GM18861 (cell line): Measurements from ENCODE around the gene CAPNS2.
"Not testable (repeated sequence)": the region's sequence is repeated elsewhere in the genome, so short reads cannot be mapped to it uniquely, and the experiment has no call there.

Experiments used
- ATAC-seq: cut with Tn5 transposase; IDR thresholded peaks from one replicate; pipeline ENCODE4 v1.9.1; 2021; ENCODE audit not compliant: unreplicated experiment

CAPNS2 gene

GRCh38 chr16:55567382-55567781 lies 898 bp downstream of the CAPNS2 start:
- ATAC-seq: no peak

GRCh38 chr16:55568207-55568606 lies 1.7 kb downstream of the CAPNS2 start:
- no peak for ATAC-seq

GRCh38 chr16:55569025-55569424 lies 2.5 kb downstream of the CAPNS2 start:
- no peak for ATAC-seq

- ATAC-seq: no peak
Observed at GRCh38 chr16:55570159-55570558, 3.7 kb downstream of the CAPNS2 start.

GRCh38 chr16:55571191-55571897 lies 4.9 kb downstream of the CAPNS2 start:
- ATAC-seq: no peak

- no peak for ATAC-seq
Observed at GRCh38 chr16:55572439-55572838, 6.0 kb downstream of the CAPNS2 start.

- no peak for ATAC-seq
Observed at GRCh38 chr16:55574811-55575210, 8.3 kb downstream of the CAPNS2 start.

- ATAC-seq: no peak
Observed at GRCh38 chr16:55575496-55575895, 9.0 kb downstream of the CAPNS2 start.

GRCh38 chr16:55576384-55576783 lies 9.9 kb downstream of the CAPNS2 start:
- ATAC-seq: no peak

GRCh38 chr16:55577887-55578286 lies 11.4 kb downstream of the CAPNS2 start:
- no peak for ATAC-seq

- no peak for ATAC-seq
Observed at GRCh38 chr16:55585631-55586030, 19.1 kb downstream of the CAPNS2 start.

GRCh38 chr16:55588799-55589198 lies 22.3 kb downstream of the CAPNS2 start:
- no peak for ATAC-seq

- no peak for ATAC-seq
Observed at GRCh38 chr16:55592306-55592705, 25.8 kb downstream of the CAPNS2 start.

GRCh38 chr16:55597928-55598327 lies 31.4 kb downstream of the CAPNS2 start:
- no peak for ATAC-seq

- ATAC-seq: no peak
Observed at GRCh38 chr16:55605754-55606336, 39.4 kb downstream of the CAPNS2 start.

GRCh38 chr16:55613613-55614335 lies 47.3 kb downstream of the CAPNS2 start:
- no peak for ATAC-seq

GRCh38 chr16:55615071-55615470 lies 48.6 kb downstream of the CAPNS2 start:
- ATAC-seq: no peak

- ATAC-seq: not testable (repeated sequence)
Observed at GRCh38 chr16:55615670-55616069, 49.2 kb downstream of the CAPNS2 start.
